Tibial nerve (tissue), 4 donors: ENCODE results near the gene JADE2. TPM values are rescaled to one million over a fixed set of nuclear protein-coding genes. Genes with fewer than 3 reads are reported as not detected.
A peak's percentile ranks its signal among the peaks of the same experiment; 100 is the strongest.
"Not testable (repeated sequence)": the region's sequence is repeated elsewhere in the genome, so short reads cannot be mapped to it uniquely, and the experiment has no call there.

Experiments used
- DNase-seq, 2 donors: peaks; one replicate each; pipeline ENCODE4 v3.0.0-alpha.2; 2019; ENCODE audit warnings: low spot score in 2 of 2
- H3K27ac ChIP-seq, 4 donors: fragments of 200-600 bp; sonication (generic) in 3 of 4; one replicate each; pipeline ENCODE4 v1.5.1; 2017 to 2019; ENCODE audit warnings: mild to moderate bottlenecking in 1 of 4
- H3K27me3 ChIP-seq, 2 donors: fragments of 200-600 bp; sonication (generic) in 1 of 2; one replicate each; pipeline versions ENCODE4 v1.5.1 to v1.6.0; 2017 to 2019
- H3K36me3 ChIP-seq, 3 donors: fragments of 200-600 bp; sonication (generic); one replicate each; pipeline ENCODE4 v1.5.1; 2018 to 2019
- H3K4me1 ChIP-seq, 4 donors: fragments of 200-600 bp; sonication (generic) in 3 of 4; one replicate each; pipeline ENCODE4 v1.5.1; 2017 to 2019
- H3K4me3 ChIP-seq, 4 donors: fragments of 200-600 bp; sonication (generic) in 3 of 4; one replicate each; pipeline ENCODE4 v1.5.1; 2017 to 2019; ENCODE audit warnings: mild to moderate bottlenecking in 1 of 4, moderate library complexity in 1 of 4
- H3K9me3 ChIP-seq, 4 donors: fragments of 200-600 bp; sonication (generic) in 3 of 4; one replicate each; pipeline ENCODE4 v1.5.1; 2017 to 2019
- CTCF ChIP-seq, 5 experiments: fragments of 200-600 bp in 3 of 5; fragments of 450-650 bp in 2 of 5; sonication (generic) in 3 of 5; IDR thresholded peaks; one replicate each; pipeline ENCODE4 v1.5.1; 2016 to 2019; ENCODE audit warnings: antibody characterized with exemption in 5 of 5, mild to moderate bottlenecking in 3 of 5, moderate library complexity in 2 of 5
- EP300 ChIP-seq, 2 donors: sonication (generic); formaldehyde crosslinking; IDR thresholded peaks; one replicate each; pipeline ENCODE4 v1.6.1; 2017; ENCODE audit warnings: antibody characterized with exemption in 2 of 2, mild to moderate bottlenecking in 1 of 2
- POLR2A ChIP-seq, 2 donors: fragments of 450-650 bp; IDR thresholded peaks; one replicate each; pipeline ENCODE4 v1.6.1; 2017; ENCODE audit warnings: antibody characterized with exemption in 2 of 2, mild to moderate bottlenecking in 2 of 2, moderate library complexity in 2 of 2
- WGBS, 2 donors: methylation state at CpG; one replicate each; pipeline ENCODE4 v1.1.5; 2018; 5-methylcytosine and 5-hydroxymethylcytosine counted together
- total RNA-seq, 4 donors: library from RNA; depleted of rRNA; stranded (reverse); fragments of >200 nt; gene quantifications; one replicate each; pipeline ENCODE4 v1.1.0, GENCODE V29; 2016

Gene JADE2
- total RNA-seq, 4 donors from 2014 or later: 58.8 to 90.6 (median 73.9) TPM

GRCh38 chr5:134550271-134551214 lies 25.1 kb downstream of the JADE2 start:
- Histone ChIP-seq H3K27me3 (no peaks in the 10 kb centered on the region), H3K27ac (no peak overlapping the region), H3K9me3 (no peaks in the 10 kb centered on the region), H3K36me3 (peaks cover 0 to 74% (median 0%) of the 10 kb centered on the region in 3 donors), H3K4me1 (peaks cover 7 to 77% (median 47%) of the 10 kb centered on the region in 4 donors), H3K4me3 (no peak overlapping the region)
- DNase-seq: no peak
- no peak for TF ChIP-seq CTCF (IDR thresholded peaks at IDR 0.05)
- no peak for TF ChIP-seq EP300 (IDR thresholded peaks at IDR 0.05)
- no peak for TF ChIP-seq POLR2A (IDR thresholded peaks at IDR 0.05)
- WGBS, 2 donors: 79 to 80% methylated on average over 13 of the region's 13 CpGs

DNA sequence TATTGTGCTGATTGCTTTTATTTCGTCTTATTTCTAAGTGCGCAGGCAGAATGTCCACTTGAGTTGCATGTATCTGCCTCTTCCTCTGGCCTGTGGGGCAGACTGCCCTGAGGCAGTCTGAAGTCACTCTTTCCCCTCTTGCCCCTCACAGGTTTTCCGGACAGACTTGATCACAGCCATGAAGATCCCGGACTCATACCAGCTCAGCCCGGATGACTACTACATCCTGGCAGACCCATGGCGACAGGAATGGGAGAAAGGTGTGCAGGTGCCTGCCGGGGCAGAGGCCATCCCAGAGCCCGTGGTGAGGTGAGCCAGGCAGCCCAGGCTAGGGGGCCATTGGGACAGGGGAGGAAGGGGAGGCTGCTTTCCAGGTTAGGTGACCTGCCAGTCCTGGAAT lies 26.4 kb downstream of the JADE2 start:
- Histone ChIP-seq H3K36me3 (peaks cover 0 to 67% (median 0%) of the 10 kb centered on the region in 3 donors), H3K4me1 (peaks cover 7 to 80% (median 46%) of the 10 kb centered on the region in 4 donors), H3K9me3 (no peaks in the 10 kb centered on the region), H3K4me3 (no peak overlapping the region), H3K27me3 (no peaks in the 10 kb centered on the region), H3K27ac (peak overlapping the region in 2 of 4 donors; percentile 8 to 39)
- no peak for DNase-seq
- no peak for TF ChIP-seq CTCF (IDR thresholded peaks at IDR 0.05)
- no peak for TF ChIP-seq EP300 (IDR thresholded peaks at IDR 0.05)
- no peak for TF ChIP-seq POLR2A (IDR thresholded peaks at IDR 0.05)
- WGBS, 2 donors: 87 to 99% methylated on average over 6 to 8 of the region's 8 CpGs

DNA sequence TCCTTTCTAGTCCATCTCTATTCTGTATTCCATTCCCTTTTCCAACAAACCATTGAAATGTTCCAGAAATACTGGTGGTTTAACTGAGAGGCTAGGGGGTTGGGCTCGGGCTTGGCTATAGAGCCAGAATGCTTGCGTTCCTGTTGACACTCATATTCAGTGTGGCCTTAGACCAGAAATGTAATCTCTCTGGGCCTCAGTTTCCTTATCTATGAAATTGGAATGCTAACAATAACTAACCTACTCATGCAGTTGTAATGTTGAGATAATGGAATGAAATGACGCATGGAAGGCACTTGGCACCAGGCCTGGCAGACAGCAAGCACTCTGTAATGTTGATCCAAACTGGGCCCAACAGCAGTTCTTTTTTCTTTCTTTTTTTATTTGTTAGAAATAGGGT lies 26.8 kb downstream of the JADE2 start:
- H3K4me1 ChIP-seq: peaks cover 7 to 76% (median 44%) of the 10 kb centered on the region in 4 donors
- no peak overlapping the region for H3K4me3 ChIP-seq
- peaks cover 0 to 64% (median 0%) of the 10 kb centered on the region in 3 donors for H3K36me3 ChIP-seq
- no peak for DNase-seq
- peak overlapping the region in 2 of 4 donors; percentile 18 to 39 for H3K27ac ChIP-seq
- no peaks in the 10 kb centered on the region for H3K27me3 ChIP-seq
- no peak for TF ChIP-seq POLR2A (IDR thresholded peaks at IDR 0.05)
- TF ChIP-seq EP300 (IDR thresholded peaks at IDR 0.05): no peak
- H3K9me3 ChIP-seq: no peaks in the 10 kb centered on the region
- WGBS, 2 donors: 44 to 56% methylated on average over 3 of the region's 3 CpGs

DNA sequence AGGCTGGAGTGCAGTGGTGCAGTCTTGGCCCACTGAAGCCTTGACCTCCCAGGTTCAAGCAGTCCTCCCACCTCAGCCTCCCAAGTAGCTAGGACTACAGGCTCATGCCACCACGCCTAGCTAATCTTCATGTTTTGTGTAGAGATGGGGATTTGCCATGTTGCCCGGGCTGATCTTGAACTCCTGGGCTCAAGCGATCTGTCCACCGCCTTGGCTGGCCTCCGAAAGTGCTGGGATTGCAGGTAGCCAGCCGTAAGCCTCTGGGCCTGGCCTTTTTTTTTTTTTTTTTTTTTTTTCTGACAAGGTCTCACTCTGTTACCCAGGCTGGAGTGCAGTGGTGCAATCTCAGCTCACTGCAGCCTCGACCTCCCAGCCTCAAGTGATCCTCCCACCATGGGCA lies 27.2 kb downstream of the JADE2 start:
- H3K27ac ChIP-seq: peak overlapping the region in 2 of 4 donors; percentile 18 to 39
- not testable (repeated sequence) for H3K4me3 ChIP-seq, H3K9me3 ChIP-seq, H3K27me3 ChIP-seq, DNase-seq
- H3K4me1 ChIP-seq: peaks cover 5 to 72% (median 41%) of the 10 kb centered on the region in 4 donors
- peaks cover 0 to 64% (median 0%) of the 10 kb centered on the region in 3 donors for H3K36me3 ChIP-seq
- 88 to 89% methylated on average over 7 of the region's 7 CpGs for WGBS, 2 donors

GRCh38 chr5:134553821-134554267 lies 28.4 kb downstream of the JADE2 start:
- no peak for DNase-seq
- Histone ChIP-seq H3K4me1 (peaks cover 4 to 63% (median 30%) of the 10 kb centered on the region in 4 donors), H3K36me3 (peaks cover 0 to 60% (median 0%) of the 10 kb centered on the region in 3 donors), H3K4me3 (no peak overlapping the region), H3K27ac (peak overlapping the region in 3 of 4 donors; percentile 64 to 92 (median 84)), H3K9me3 (no peaks in the 10 kb centered on the region), H3K27me3 (no peaks in the 10 kb centered on the region)
- WGBS, 2 donors: 48 to 52% methylated on average over 5 of the region's 6 CpGs
- TF ChIP-seq CTCF (IDR thresholded peaks at IDR 0.05) (no peak), EP300 (IDR thresholded peaks at IDR 0.05) (no peak), POLR2A (IDR thresholded peaks at IDR 0.05) (no peak)
